Tibial nerve (tissue), 4 donors: Measurements from ENCODE around the gene TECPR1. TPM values are rescaled to one million over a fixed set of nuclear protein-coding genes. Genes with fewer than 3 reads are reported as not detected.

Experiments
- DNase-seq, 2 donors: peaks; one replicate each; pipeline ENCODE4 v3.0.0-alpha.2; 2019; ENCODE audit warnings: low spot score in 2 of 2
- H3K27ac ChIP-seq, 4 donors: fragments of 200-600 bp; sonication (generic) in 3 of 4; one replicate each; pipeline ENCODE4 v1.5.1; 2017 to 2019; ENCODE audit warnings: mild to moderate bottlenecking in 1 of 4
- H3K27me3 ChIP-seq, 2 donors: fragments of 200-600 bp; sonication (generic) in 1 of 2; one replicate each; pipeline versions ENCODE4 v1.5.1 to v1.6.0; 2017 to 2019
- H3K36me3 ChIP-seq, 3 donors: fragments of 200-600 bp; sonication (generic); one replicate each; pipeline ENCODE4 v1.5.1; 2018 to 2019
- H3K4me1 ChIP-seq, 4 donors: fragments of 200-600 bp; sonication (generic) in 3 of 4; one replicate each; pipeline ENCODE4 v1.5.1; 2017 to 2019
- H3K4me3 ChIP-seq, 4 donors: fragments of 200-600 bp; sonication (generic) in 3 of 4; one replicate each; pipeline ENCODE4 v1.5.1; 2017 to 2019; ENCODE audit warnings: mild to moderate bottlenecking in 1 of 4, moderate library complexity in 1 of 4
- H3K9me3 ChIP-seq, 4 donors: fragments of 200-600 bp; sonication (generic) in 3 of 4; one replicate each; pipeline ENCODE4 v1.5.1; 2017 to 2019
- CTCF ChIP-seq, 5 experiments: fragments of 200-600 bp in 3 of 5; fragments of 450-650 bp in 2 of 5; sonication (generic) in 3 of 5; IDR thresholded peaks; one replicate each; pipeline ENCODE4 v1.5.1; 2016 to 2019; ENCODE audit warnings: antibody characterized with exemption in 5 of 5, mild to moderate bottlenecking in 3 of 5, moderate library complexity in 2 of 5
- EP300 ChIP-seq, 2 donors: sonication (generic); formaldehyde crosslinking; IDR thresholded peaks; one replicate each; pipeline ENCODE4 v1.6.1; 2017; ENCODE audit warnings: antibody characterized with exemption in 2 of 2, mild to moderate bottlenecking in 1 of 2
- POLR2A ChIP-seq, 2 donors: fragments of 450-650 bp; IDR thresholded peaks; one replicate each; pipeline ENCODE4 v1.6.1; 2017; ENCODE audit warnings: antibody characterized with exemption in 2 of 2, mild to moderate bottlenecking in 2 of 2, moderate library complexity in 2 of 2
- WGBS, 2 donors: methylation state at CpG; one replicate each; pipeline ENCODE4 v1.1.5; 2018; 5-methylcytosine and 5-hydroxymethylcytosine counted together
- total RNA-seq, 4 donors: library from RNA; depleted of rRNA; stranded (reverse); fragments of >200 nt; gene quantifications; one replicate each; pipeline ENCODE4 v1.1.0, GENCODE V29; 2016

TECPR1 gene
- total RNA-seq, 4 donors from 2014 or later: 30.8 to 72.6 (median 41.2) TPM

- H3K4me1 ChIP-seq: peaks cover 0 to 18% (median 7%) of the 10 kb centered on the region in 4 donors
- no peaks in the 10 kb centered on the region for H3K9me3 ChIP-seq
- no peak for DNase-seq
- TF ChIP-seq POLR2A (IDR thresholded peaks at IDR 0.05) (no peak), EP300 (IDR thresholded peaks at IDR 0.05) (no peak), CTCF (IDR thresholded peaks at IDR 0.05) (no peak)
- peak overlapping the region in 2 of 4 donors; percentile 82 to 84 for H3K27ac ChIP-seq
- 89% methylated on average over 18 of the region's 24 CpGs for WGBS, 2 donors
- H3K27me3 ChIP-seq: no peaks in the 10 kb centered on the region
- H3K4me3 ChIP-seq: no peak overlapping the region
- peaks cover 0 to 60% (median 0%) of the 10 kb centered on the region in 3 donors for H3K36me3 ChIP-seq
Measured at GRCh38 chr7:98216941-98217622, 35.0 kb downstream of the TECPR1 start.

DNA sequence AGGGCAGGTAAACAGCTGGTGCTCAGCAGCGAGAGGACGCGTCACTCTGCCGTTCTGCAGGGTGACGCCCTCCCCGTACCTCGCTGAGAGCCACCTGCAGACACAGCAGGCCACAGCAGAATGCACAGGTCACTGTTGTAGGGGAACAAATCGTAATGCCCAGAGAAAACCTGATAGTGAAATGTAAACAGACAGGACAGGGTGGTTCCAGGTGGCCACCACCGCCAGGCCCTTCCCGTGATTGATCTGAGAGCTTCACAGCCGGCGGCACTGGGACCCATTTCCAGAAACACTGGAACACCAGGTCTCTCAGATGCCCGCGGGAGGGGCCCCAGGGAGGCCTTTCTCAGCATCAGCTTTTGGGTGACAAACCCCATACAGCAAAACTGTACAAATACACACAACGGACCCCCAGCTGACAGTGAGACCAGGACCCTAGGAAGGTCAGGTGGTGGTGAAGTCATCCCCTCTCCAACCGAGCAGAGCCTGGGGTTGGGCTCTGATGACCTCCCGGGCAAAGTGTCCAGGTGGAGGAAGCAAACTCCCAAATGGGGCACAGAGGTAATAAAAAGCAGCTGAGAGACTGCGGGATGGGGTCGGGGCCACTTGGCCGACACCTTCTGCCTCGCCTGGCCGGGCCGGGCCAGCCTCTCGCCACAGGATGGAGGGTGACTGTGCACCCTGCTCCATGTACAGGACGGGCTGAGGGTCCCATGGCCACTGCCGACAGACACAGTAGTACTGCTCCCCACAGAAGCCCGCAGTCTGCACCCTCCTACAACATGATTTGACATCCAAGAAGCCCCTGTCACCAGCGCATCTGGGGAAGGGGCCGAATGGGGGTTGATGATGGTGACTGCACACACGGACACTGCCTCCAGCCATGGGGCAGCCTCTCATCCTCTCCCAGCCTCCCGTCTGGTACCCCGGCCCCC is 36.2 kb downstream of the TECPR1 start:
- Histone ChIP-seq H3K27me3 (peaks cover 0 to 7% of the 10 kb centered on the region in 2 donors), H3K4me3 (no peak overlapping the region), H3K27ac (no peak overlapping the region), H3K4me1 (peaks cover 0 to 29% (median 7%) of the 10 kb centered on the region in 4 donors), H3K36me3 (peaks cover 0 to 47% (median 0%) of the 10 kb centered on the region in 3 donors), H3K9me3 (no peaks in the 10 kb centered on the region)
- no peak for DNase-seq
- no peak for TF ChIP-seq POLR2A (IDR thresholded peaks at IDR 0.05)
- TF ChIP-seq EP300 (IDR thresholded peaks at IDR 0.05): no peak
- TF ChIP-seq CTCF (IDR thresholded peaks at IDR 0.05): no peak
- 88 to 91% methylated on average over 29 to 32 of the region's 32 CpGs for WGBS, 2 donors

DNA sequence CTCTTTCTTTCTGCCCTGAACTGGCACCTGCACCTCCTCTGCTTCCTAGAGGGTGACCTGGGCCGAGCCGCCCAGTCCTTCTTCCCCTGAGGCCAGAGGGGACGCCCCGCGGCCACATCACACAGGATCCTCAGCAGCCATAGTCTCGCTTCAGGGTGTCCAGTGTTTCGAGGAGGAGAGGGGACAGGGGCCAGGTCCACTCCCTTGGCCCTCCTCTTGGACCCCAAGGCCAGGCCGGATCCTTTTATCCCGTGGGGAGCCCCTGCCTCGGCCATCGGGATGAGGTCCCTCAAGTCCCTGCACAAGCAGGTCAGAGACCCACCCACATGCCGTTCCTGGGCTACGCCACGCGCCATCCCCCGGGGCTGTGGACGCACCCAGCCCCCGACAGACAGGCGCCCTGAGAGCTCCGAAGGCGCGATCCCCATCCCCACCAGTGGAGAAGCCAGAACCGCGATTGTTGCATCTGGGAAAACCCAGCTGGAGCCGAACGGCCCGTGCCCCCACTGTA is 37.2 kb downstream of the TECPR1 start:
- Histone ChIP-seq H3K4me1 (peaks cover 0 to 35% (median 7%) of the 10 kb centered on the region in 4 donors), H3K27me3 (peaks cover 0 to 10% of the 10 kb centered on the region in 2 donors), H3K4me3 (no peak overlapping the region), H3K9me3 (no peaks in the 10 kb centered on the region), H3K27ac (no peak overlapping the region), H3K36me3 (peaks cover 0 to 38% (median 0%) of the 10 kb centered on the region in 3 donors)
- no peak for TF ChIP-seq CTCF (IDR thresholded peaks at IDR 0.05)
- no peak for TF ChIP-seq EP300 (IDR thresholded peaks at IDR 0.05)
- TF ChIP-seq POLR2A (IDR thresholded peaks at IDR 0.05): no peak
- WGBS, 2 donors: 88 to 93% methylated on average over 23 to 27 of the region's 27 CpGs
- no peak for DNase-seq

GRCh38 chr7:98213888-98214810 is 37.9 kb downstream of the TECPR1 start:
- Histone ChIP-seq H3K36me3 (peaks cover 0 to 35% (median 0%) of the 10 kb centered on the region in 3 donors), H3K27ac (no peak overlapping the region), H3K4me1 (peaks cover 0 to 35% (median 7%) of the 10 kb centered on the region in 4 donors), H3K9me3 (no peaks in the 10 kb centered on the region), H3K27me3 (peaks cover 0 to 10% of the 10 kb centered on the region in 2 donors), H3K4me3 (no peak overlapping the region)
- DNase-seq: no peak
- TF ChIP-seq POLR2A (IDR thresholded peaks at IDR 0.05) (no peak), EP300 (IDR thresholded peaks at IDR 0.05) (no peak), CTCF (IDR thresholded peaks at IDR 0.05) (no peak)
- 79 to 88% methylated on average over 14 to 21 of the region's 25 CpGs for WGBS, 2 donors
